CD4-positive, alpha-beta T cell (primary cell): ENCODE measurements around the gene PGGT1B. TPM values are rescaled to one million over a fixed set of nuclear protein-coding genes. Genes with fewer than 3 reads are reported as not detected.

ENCODE experiments used
- ATAC-seq: fragments of 200-7000 bp; cut with Tn5 transposase; one replicate; pipeline ENCODE4 v1.10.0; 2022; ENCODE audit warnings: mild to moderate bottlenecking; ENCODE audit not compliant: poor library complexity
- CTCF ChIA-PET: fragments of 350-600 bp; sonication (Branson Sonifier 250); formaldehyde crosslinking; loops from one replicate; lab custom pipeline; 2021; ENCODE audit warnings: antibody characterized with exemption, inconsistent platforms; lab: Charles Lee
- POLR2A ChIA-PET: fragments of 350-600 bp; sonication (Branson Sonifier 250); formaldehyde crosslinking; loops from one replicate; lab custom pipeline; 2021; ENCODE audit warnings: antibody characterized with exemption, inconsistent platforms; lab: Charles Lee
- DNase-seq, 14 experiments: peaks; one replicate each; pipeline ENCODE4 v3.0.0-alpha.2; 2013 to 2020; ENCODE audit warnings: mixed read lengths in 2 of 14
- H3K27ac ChIP-seq, 2 donors: one replicate each; pipeline versions ENCODE4 v1.5.1 to v1.7.0; 2013; ENCODE audit warnings: low read length in 2 of 2, low read depth in 1 of 2, mild to moderate bottlenecking in 1 of 2
- H3K27me3 ChIP-seq, 2 experiments: 1 replicate in 1 of 2; 2 replicates in 1 of 2; pipeline versions ENCODE4 v1.6.1 to v1.7.0; 2013; ENCODE audit warnings: low read length in 2 of 2, control low read depth in 1 of 2, mild to moderate bottlenecking in 1 of 2, moderate library complexity in 1 of 2; ENCODE audit not compliant: insufficient read depth in 2 of 2, control insufficient read depth in 1 of 2
- H3K36me3 ChIP-seq: one replicate; pipeline ENCODE4 v1.6.1; 2013; ENCODE audit warnings: low read length, control low read depth; ENCODE audit not compliant: insufficient read depth
- H3K4me1 ChIP-seq: one replicate; pipeline ENCODE4 v1.6.1; 2013; ENCODE audit warnings: low read length, control low read depth; ENCODE audit not compliant: insufficient read depth
- H3K4me3 ChIP-seq: one replicate; pipeline ENCODE4 v1.5.1; 2013; ENCODE audit warnings: mild to moderate bottlenecking, low read length, moderate library complexity
- H3K9me3 ChIP-seq, 2 experiments: 1 replicate in 1 of 2; 2 replicates in 1 of 2; pipeline versions ENCODE4 v1.6.1 to v1.7.0; 2013; ENCODE audit warnings: low read length in 2 of 2, mild to moderate bottlenecking in 2 of 2, control low read depth in 1 of 2, moderate library complexity in 1 of 2; ENCODE audit not compliant: control insufficient read depth in 1 of 2, insufficient read depth in 1 of 2
- H3K27ac Mint-ChIP-seq: one replicate; pipeline ENCODE4 v1.8.0; 2020; ENCODE audit warnings: mixed read lengths
- H3K27me3 Mint-ChIP-seq: one replicate; pipeline ENCODE4 v1.8.0; 2021; ENCODE audit warnings: mixed read lengths
- H3K36me3 Mint-ChIP-seq: one replicate; pipeline ENCODE4 v1.8.0; 2021; ENCODE audit warnings: low read depth, mixed read lengths
- H3K4me1 Mint-ChIP-seq: one replicate; pipeline ENCODE4 v1.8.0; 2021; ENCODE audit warnings: low read depth, mixed read lengths
- H3K4me3 Mint-ChIP-seq: one replicate; pipeline ENCODE4 v1.8.0; 2020; ENCODE audit warnings: mild to moderate bottlenecking, mixed read lengths
- H3K9me3 Mint-ChIP-seq: one replicate; pipeline ENCODE4 v1.8.0; 2020; ENCODE audit warnings: mixed read lengths
- intact Hi-C, 2 experiments: fragments of 100-400 bp; cut with DNase I in 1 of 2; cut with micrococcal nuclease in 1 of 2; formaldehyde crosslinking; loops; one replicate each; pipeline versions ENCODE4 v1.15.1 to v1.9.0; 2023 to 2025; cut with DNase I, micrococcal nuclease
- total RNA-seq, 174 experiments: library from RNA in 2 of 174; stranded (reverse) in 2 of 174; gene quantifications; one replicate each; pipeline ENCODE4 v1.2.3 and lab custom pipeline; 2021 to 2026
- TF ChIP-seq, protein P1 (sequence below): fragments of 200-600 bp; IDR thresholded peaks from one replicate; pipeline ENCODE4 v1.8.0; 2022; ENCODE audit warnings: antibody characterized with exemption, mild to moderate bottlenecking

PGGT1B gene
- total RNA-seq, 2 experiments from 2014 or later: 37.5 to 39.3 TPM

DNA sequence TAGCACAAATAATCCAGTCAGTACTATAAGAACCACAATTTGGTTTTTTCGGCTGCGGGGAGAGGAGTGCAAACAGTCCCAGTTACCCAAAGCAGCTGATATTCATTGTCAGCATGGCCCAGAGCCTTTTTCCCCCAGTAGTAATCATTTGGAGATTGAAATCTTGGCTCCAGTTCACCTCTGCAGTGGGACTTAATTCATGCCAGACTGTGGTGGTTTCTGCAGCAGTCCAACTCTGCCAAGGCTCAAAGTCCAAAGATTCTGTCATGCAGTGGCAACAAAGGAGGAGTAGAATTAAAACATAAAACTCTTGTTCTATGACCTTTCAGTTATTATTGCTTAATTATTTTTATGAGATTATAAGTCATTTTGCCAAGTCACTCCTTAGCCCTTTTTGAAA, 68.0 kb downstream of the PGGT1B start:
- no peaks in the 10 kb centered on the region for H3K27me3 ChIP-seq
- H3K36me3 ChIP-seq: no peaks in the 10 kb centered on the region
- peaks cover 8% of the 10 kb centered on the region for H3K27me3 Mint-ChIP-seq
- H3K27ac Mint-ChIP-seq: no peak overlapping the region
- no peaks in the 10 kb centered on the region for H3K4me1 ChIP-seq
- H3K4me3 Mint-ChIP-seq: no peak overlapping the region
- CTCF ChIA-PET: no interaction called here
- H3K9me3 ChIP-seq: no peaks in the 10 kb centered on the region
- H3K4me1 Mint-ChIP-seq: no peaks in the 10 kb centered on the region
- TF ChIP-seq, protein P1, sequence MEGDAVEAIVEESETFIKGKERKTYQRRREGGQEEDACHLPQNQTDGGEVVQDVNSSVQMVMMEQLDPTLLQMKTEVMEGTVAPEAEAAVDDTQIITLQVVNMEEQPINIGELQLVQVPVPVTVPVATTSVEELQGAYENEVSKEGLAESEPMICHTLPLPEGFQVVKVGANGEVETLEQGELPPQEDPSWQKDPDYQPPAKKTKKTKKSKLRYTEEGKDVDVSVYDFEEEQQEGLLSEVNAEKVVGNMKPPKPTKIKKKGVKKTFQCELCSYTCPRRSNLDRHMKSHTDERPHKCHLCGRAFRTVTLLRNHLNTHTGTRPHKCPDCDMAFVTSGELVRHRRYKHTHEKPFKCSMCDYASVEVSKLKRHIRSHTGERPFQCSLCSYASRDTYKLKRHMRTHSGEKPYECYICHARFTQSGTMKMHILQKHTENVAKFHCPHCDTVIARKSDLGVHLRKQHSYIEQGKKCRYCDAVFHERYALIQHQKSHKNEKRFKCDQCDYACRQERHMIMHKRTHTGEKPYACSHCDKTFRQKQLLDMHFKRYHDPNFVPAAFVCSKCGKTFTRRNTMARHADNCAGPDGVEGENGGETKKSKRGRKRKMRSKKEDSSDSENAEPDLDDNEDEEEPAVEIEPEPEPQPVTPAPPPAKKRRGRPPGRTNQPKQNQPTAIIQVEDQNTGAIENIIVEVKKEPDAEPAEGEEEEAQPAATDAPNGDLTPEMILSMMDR: no peak
- DNase-seq: no peak
- no peak for ATAC-seq
- intact Hi-C loops: no loop called here
- POLR2A ChIA-PET: no interaction called here
- no peaks in the 10 kb centered on the region for H3K36me3 Mint-ChIP-seq
- H3K4me3 ChIP-seq: no peak overlapping the region
- no peaks in the 10 kb centered on the region for H3K9me3 Mint-ChIP-seq
- H3K27ac ChIP-seq: no peak overlapping the region

DNA sequence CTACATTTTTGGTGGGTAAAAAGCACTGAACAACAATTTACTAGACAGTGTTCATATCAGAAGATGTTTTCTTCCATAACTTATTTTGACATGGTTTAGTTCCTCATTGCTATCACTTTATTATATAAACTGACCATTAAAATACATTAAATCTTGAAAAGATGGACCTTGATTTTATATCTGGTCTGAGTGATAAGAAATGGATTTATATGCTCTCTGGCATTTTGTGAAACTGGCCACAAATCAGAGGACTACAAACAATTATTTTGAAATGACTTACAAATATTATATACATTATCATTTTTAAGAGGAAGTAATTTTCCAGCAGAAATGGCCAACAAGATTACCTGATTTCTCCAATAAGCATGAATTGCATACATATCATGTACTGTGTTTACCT, 69.4 kb downstream of the PGGT1B start:
- Mint-ChIP-seq H3K9me3 (no peaks in the 10 kb centered on the region), H3K27me3 (peaks cover 12% of the 10 kb centered on the region), H3K36me3 (no peaks in the 10 kb centered on the region), H3K4me3 (no peak overlapping the region), H3K27ac (no peak overlapping the region), H3K4me1 (no peaks in the 10 kb centered on the region)
- no peak overlapping the region for H3K27ac ChIP-seq
- ATAC-seq: no peak
- no peaks in the 10 kb centered on the region for H3K27me3 ChIP-seq
- no peaks in the 10 kb centered on the region for H3K36me3 ChIP-seq
- intact Hi-C loops: no loop called here
- no peak overlapping the region for H3K4me3 ChIP-seq
- CTCF ChIA-PET: no interaction called here
- no peaks in the 10 kb centered on the region for H3K9me3 ChIP-seq
- no peak for DNase-seq
- POLR2A ChIA-PET: no interaction called here
- H3K4me1 ChIP-seq: no peaks in the 10 kb centered on the region
- TF ChIP-seq, protein P1: no peak

DNA sequence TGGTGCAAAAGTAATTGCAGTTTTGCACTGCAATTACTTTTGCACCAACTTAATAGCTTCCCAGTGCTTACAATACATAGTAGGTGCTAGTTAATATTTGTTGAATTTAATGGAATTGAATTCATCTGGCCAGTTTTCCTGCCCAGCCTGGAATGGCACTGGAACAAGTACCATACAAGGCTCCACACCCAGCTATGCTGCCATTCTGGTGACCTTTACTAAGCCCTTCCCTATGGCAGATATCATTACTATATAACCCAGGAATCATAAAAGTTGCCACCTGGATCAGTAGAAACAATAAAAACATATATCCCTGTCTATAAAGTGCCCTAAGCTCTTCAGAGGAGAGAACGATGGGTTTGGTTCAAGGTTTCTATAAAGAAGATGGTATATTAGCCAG, 70.6 kb downstream of the PGGT1B start:
- no peak overlapping the region for H3K27ac Mint-ChIP-seq
- ChIA-PET CTCF (no interaction called here), POLR2A (no interaction called here)
- H3K27me3 Mint-ChIP-seq: peaks cover 16% of the 10 kb centered on the region
- intact Hi-C loops: no loop called here
- DNase-seq (no peak), ATAC-seq (no peak)
- H3K36me3 Mint-ChIP-seq: no peaks in the 10 kb centered on the region
- Histone ChIP-seq H3K27me3 (no peaks in the 10 kb centered on the region), H3K4me1 (no peaks in the 10 kb centered on the region), H3K27ac (no peak overlapping the region), H3K36me3 (no peaks in the 10 kb centered on the region), H3K4me3 (no peak overlapping the region), H3K9me3 (no peaks in the 10 kb centered on the region)
- TF ChIP-seq, protein P1: no peak
- no peak overlapping the region for H3K4me3 Mint-ChIP-seq
- no peaks in the 10 kb centered on the region for H3K4me1 Mint-ChIP-seq
- no peaks in the 10 kb centered on the region for H3K9me3 Mint-ChIP-seq
